ENCODE data around the gene GALNT9.

GALNT9 gene

GRCh38 chr12:132194556-132194955 lies 134.8 kb downstream of the GALNT9 start:
- DNase-seq: peak; percentile 39

GRCh38 chr12:132194056-132194455 lies 135.3 kb downstream of the GALNT9 start:
- no peak for DNase-seq

GRCh38 chr12:132191715-132192553 lies 137.5 kb downstream of the GALNT9 start:
- DNase-seq: no peak

GRCh38 chr12:132190834-132191500 lies 138.4 kb downstream of the GALNT9 start:
- no peak for DNase-seq

DNA sequence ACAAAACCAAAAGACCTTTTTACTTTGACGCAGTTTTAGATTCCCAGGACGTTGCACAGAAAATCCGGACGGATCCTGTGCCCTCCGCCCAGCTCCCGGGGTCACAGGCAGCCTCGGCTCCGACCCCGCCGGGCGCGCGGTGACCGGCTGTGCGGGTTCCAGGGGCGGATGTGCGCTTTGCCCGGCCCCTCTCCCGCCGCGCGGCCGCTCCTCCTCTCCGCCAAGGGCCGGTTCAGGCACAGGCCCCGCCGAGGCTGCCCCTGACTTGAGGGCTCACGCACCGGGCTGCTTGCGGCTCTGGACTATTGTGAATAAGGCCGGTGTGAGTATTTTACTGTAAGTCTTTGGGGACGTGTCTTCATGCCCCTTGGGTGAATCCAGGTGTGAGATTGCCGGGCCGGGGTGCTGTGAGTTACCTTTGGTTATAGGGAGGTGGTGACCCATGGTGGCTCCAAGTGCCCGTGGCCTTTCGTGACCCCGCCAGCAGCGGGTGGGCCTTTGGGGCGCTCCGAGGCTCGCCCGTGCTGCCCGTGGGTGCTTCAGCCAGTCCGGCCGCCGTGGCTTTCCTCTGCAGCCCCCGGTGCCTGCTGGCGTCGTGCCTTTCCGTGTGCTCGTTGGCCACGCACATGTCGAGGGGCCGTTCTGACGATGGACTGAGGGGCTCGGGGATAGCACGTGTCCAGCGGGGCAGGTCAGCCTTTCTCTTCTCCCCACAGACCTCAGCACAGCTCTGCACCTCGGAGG lies 139.2 kb downstream of the GALNT9 start:
- DNase-seq: no peak

DNA sequence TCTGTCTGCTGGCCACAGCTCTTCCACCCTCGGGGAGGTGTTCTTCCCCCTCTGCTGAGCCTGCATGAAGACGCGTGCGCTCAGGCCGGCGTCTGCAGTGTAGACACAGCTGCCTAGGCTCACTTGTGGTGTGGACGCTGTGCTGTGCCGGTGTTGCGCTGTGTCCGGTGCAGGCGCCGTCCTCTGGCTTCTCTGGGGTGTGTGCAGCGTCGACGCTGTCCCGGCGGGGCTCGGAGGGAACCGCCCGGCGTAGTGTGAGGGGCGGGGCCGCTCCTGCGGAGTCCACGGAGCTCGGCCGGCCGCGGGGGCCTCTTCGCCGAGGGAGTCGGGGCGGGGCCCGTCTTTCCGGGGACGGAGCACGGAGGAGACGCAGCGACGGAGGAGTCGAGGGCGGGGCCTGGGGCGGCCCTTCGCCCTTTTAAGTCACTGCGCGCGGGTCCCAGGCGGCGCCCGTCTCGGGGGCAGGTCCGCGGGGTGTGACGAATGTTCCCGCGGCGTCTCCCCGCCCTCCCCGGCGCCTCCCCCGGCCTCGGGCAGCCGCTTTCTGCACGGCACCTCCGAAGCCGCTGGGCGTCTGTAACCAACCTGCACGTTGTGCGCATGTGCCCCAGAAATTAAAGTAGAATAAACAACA lies 139.9 kb downstream of the GALNT9 start:
- DNase-seq: peak; percentile 73

- no peak for DNase-seq
Measured at GRCh38 chr12:132188916-132189325, 140.5 kb downstream of the GALNT9 start.

DNA sequence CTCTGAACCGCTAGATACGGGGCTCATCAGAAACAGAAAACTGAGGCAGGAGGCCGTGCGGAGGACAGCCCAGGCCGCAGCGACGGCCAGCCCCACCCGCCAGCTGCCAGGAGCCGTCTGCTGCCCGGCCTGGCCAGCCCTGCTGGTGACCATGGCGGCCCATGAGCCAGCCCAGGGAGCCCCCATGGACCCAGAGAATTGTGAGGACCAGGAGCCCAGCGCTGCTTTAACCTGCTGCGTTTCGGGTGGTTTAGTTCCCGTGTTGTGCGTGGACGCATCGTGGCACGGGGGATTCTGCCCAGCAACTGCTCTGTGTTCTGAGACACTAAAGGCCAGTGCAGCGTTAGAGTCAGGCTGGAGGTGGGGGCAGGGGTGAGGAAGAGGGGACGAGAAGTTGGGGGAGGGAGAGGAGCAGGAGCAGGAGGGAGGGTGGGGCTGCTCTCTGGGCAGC lies 140.9 kb downstream of the GALNT9 start:
- DNase-seq: no peak

GRCh38 chr12:132187646-132188450 lies 141.5 kb downstream of the GALNT9 start:
- DNase-seq: no peak

GRCh38 chr12:132186857-132187620 lies 142.3 kb downstream of the GALNT9 start:
- DNase-seq: no peak

DNA sequence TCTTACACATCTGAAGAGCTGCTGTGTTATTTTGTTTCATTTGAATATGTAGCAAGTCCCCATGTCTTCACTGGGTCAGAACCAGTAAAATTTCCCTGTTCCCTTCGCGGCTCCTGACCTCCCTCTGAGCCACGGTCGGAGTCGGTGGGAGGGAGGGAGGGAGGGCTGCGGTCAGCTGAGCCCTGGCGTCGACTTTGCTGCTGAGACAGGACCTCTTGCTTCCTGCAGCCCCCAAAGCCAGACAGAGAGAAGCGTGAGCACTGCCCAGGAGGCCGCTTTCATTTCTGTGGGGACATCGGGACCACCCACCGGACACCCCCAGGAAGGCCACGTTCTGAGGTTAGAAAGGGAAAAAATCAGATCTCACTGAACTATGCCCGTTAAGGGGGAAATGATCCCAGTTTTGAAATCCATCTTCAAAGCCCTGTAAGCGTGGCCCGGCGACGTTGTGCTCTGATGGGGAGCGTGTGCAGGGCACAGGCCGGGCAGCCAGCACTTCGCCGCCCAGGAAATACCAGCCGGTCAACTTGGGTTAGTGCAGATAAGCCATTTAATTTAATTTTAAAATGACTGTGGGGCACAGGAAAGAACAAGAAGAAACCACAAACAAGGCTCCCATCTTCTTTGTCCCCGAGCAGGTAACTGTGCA lies 143.1 kb downstream of the GALNT9 start:
- no peak for DNase-seq

DNA sequence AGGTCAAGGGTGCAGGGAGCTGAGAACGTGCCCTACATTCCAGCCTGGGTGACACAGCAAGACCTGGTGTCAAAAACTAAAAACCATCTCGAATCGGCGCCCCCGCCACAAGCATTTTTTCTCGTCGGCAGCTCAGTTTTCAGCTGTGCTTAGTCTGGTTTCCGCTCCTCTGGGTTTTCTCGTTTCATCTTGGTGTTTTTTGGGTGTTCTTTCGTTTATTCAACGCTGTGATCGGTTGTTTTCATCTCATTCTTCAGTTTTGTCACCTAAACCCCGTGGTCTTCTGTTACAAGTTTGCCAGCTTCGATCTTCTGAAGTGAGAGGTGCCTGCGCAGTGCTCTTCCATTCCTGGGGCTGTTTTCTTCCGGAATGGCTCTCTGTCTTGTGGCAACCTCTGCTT lies 143.7 kb downstream of the GALNT9 start:
- DNase-seq: no peak

- no peak for DNase-seq
Measured at GRCh38 chr12:132182711-132183365, 146.6 kb downstream of the GALNT9 start.

DNA sequence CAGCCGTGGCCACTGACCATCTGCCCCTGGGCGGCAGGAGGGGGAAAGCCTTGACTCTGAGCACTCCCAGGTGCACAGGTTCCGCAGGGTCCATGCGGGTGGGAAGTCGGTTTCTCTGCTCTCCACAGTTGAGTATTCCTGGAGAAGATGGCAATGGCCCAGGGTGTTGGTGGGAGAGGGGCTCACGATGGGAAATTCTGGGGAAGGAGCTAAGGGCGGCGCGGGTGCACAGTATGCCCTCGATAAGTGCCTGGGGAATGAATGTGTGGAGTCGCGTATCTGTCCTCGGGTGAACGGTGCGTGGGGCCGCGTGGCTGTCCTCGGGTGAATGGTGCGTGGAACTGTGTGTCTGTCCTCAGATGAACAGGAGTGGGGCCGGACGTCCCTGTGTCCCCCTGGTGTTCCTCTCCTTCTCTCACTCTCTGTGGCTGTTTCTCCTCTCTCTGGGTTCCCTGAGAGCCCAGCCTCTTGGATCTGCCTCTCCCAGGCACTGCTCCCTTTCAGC lies 147.1 kb downstream of the GALNT9 start:
- DNase-seq: no peak

GRCh38 chr12:132181570-132182200 lies 147.7 kb downstream of the GALNT9 start:
- DNase-seq: no peak

- DNase-seq: no peak
Measured at GRCh38 chr12:132180648-132181546, 148.5 kb downstream of the GALNT9 start.

DNA sequence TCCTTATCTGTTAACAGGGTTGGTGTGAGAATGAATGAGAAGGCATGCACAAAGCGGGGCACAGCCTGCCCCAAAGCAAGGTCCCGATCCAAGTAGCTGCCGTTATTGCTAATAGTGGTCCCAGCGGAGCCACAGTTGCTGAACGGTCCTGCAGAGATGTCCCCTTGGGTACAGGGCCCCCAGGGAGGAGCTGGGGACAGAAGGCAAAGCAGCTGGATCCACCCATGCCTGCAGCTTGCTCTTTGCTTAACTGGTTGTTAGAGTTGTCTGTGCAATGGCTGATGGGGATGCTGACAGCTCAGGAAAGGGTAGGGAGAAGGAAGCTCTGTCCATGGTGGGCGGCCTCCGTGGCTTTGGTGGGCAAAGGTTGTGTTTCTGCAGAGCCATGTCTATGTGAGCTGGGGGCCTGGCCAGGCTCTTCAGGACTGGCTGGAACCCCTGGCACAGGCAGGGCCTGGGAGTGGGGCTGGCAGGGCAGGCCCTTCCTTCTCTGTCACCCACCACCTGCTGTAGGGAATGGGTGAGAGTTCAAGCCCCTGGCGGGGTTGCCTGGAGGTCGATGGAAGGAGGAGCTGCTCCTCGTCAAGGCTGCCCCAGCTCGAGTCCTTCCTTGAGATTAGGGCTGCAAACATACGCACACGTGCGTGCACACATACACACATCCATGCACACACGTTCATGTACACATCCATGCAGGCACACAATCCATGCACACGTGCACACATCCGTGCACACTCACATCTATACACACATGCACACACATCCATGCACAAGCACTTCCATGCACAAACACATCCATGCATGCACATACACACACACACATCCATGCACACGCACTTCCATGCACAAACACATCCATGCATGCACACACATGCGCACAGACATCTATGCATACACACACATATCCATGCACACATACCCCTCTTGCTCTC lies 149.7 kb downstream of the GALNT9 start:
- DNase-seq: no peak

All from NCI-H1105 (cell line).